ENCODE data around the gene EME2. TPM values are rescaled to one million over a fixed set of nuclear protein-coding genes. Genes with fewer than 3 reads are reported as not detected.

EME2 gene
- total and polyA plus RNA-seq, 2 of the 13 experiments (the other 11 are each of a cell fraction or from before 2014, with no cell fraction given): 4.4 to 7.6 TPM

DNA sequence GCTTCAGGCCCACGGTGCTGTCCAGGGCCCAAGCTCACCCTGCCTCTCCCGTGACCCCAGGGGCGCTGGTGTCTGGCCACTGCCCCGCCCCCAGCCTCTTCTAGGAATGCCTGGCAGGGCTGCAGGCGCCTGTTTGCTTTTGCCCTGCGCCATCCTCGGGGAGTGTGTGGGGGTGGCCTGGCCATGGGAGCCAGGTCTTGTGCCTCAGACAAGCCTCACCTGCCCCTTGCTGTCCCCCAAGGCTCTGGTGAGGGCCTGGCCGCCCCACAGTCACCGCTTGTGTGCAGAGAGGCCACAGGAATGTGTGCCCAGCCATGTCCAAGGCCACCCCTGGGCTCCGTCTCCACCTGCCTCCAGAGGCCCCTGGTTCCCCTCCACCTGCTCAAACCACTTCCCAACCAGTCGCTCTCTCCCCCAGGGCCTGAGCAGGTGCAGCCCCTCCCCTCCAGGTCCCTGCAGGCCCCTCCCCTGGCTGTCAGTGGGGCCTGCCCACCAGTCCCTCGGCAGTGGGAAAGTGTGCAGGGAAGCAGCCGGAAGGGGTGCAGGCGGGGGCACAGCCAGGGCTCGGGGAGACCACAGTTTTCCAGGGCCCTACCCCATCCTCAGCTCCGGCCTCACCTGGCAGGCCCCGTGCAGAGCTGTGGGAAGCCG lies 21.7 kb downstream of the EME2 start (continued):
- TF ChIP-seq TERF1 (CRISPR knock-in tag; IDR thresholded peaks at IDR 0.05) (no peak), MED1 (CRISPR knock-in tag; IDR thresholded peaks at IDR 0.05) (peak; percentile 34; the same call in 1 of the 2 replicates), ZBTB37 (CRISPR knock-in tag; IDR thresholded peaks at IDR 0.05) (peak; percentile 87), EZH2 (conservative IDR thresholded peaks at IDR 0.05; ENCODE audit: low read depth, low read length) (no peak), ZNF260 (CRISPR knock-in tag; IDR thresholded peaks at IDR 0.05; ENCODE audit: borderline replicate concordance, low read depth) (no peak), MXI1 (IDR thresholded peaks at IDR 0.05; ENCODE audit: borderline replicate concordance, low read depth, low read length) (no peak), BORCS8-MEF2B (CRISPR knock-in tag; IDR thresholded peaks at IDR 0.05) (no peak), ZFP36L1 (CRISPR knock-in tag; IDR thresholded peaks at IDR 0.05) (no peak), ARID2 (CRISPR knock-in tag; IDR thresholded peaks at IDR 0.05; ENCODE audit: borderline replicate concordance) (no peak), ARNT (IDR thresholded peaks at IDR 0.05) (no peak), ZSCAN31 (CRISPR knock-in tag; IDR thresholded peaks at IDR 0.05; ENCODE audit: low read depth) (no peak), NONO (IDR thresholded peaks at IDR 0.05) (no peak), NONO (CRISPR knock-in tag; conservative IDR thresholded peaks at IDR 0.05) (peak; percentile 47), CC2D1A (CRISPR knock-in tag; IDR thresholded peaks at IDR 0.05) (no peak), THRA (CRISPR knock-in tag; IDR thresholded peaks at IDR 0.05; ENCODE audit: borderline replicate concordance) (peak; percentile 66; the same call in 1 of the 2 replicates), SIX4 (CRISPR knock-in tag; IDR thresholded peaks at IDR 0.05) (no peak; the same call in 1 of the 2 replicates), SIN3B (IDR thresholded peaks at IDR 0.05; ENCODE audit: low read length) (no peak), PHF8 (CRISPR knock-in tag; IDR thresholded peaks at IDR 0.05) (no peak; the same call in 1 of the 2 replicates), ZMAT5 (CRISPR knock-in tag; IDR thresholded peaks at IDR 0.05; ENCODE audit: borderline replicate concordance, low read depth) (no peak), ARNTL (CRISPR knock-in tag; IDR thresholded peaks at IDR 0.05) (peak; percentile 64; the same call in 1 of the 2 replicates), ZBTB38 (CRISPR knock-in tag; IDR thresholded peaks at IDR 0.05) (peak; percentile 23; the same call in 1 of the 2 replicates), MEF2D (CRISPR knock-in tag; IDR thresholded peaks at IDR 0.05) (no peak), NFYC (CRISPR knock-in tag; IDR thresholded peaks at IDR 0.05) (no peak)
- TF ChIP-seq, protein P1, sequence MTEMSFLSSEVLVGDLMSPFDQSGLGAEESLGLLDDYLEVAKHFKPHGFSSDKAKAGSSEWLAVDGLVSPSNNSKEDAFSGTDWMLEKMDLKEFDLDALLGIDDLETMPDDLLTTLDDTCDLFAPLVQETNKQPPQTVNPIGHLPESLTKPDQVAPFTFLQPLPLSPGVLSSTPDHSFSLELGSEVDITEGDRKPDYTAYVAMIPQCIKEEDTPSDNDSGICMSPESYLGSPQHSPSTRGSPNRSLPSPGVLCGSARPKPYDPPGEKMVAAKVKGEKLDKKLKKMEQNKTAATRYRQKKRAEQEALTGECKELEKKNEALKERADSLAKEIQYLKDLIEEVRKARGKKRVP (CRISPR knock-in tag; IDR thresholded peaks at IDR 0.05): no peak
- TF ChIP-seq, protein P2, sequence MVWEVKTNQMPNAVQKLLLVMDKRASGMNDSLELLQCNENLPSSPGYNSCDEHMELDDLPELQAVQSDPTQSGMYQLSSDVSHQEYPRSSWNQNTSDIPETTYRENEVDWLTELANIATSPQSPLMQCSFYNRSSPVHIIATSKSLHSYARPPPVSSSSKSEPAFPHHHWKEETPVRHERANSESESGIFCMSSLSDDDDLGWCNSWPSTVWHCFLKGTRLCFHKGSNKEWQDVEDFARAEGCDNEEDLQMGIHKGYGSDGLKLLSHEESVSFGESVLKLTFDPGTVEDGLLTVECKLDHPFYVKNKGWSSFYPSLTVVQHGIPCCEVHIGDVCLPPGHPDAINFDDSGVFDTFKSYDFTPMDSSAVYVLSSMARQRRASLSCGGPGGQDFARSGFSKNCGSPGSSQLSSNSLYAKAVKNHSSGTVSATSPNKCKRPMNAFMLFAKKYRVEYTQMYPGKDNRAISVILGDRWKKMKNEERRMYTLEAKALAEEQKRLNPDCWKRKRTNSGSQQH (CRISPR knock-in tag; IDR thresholded peaks at IDR 0.05; ENCODE audit: low read depth): no peak

All from HepG2 (cell line).